Calu3 (cell line): Measurements from ENCODE around the gene KY. TPM values are rescaled to one million over a fixed set of nuclear protein-coding genes. Genes with fewer than 3 reads are reported as not detected.

Experiments
- BruUV-seq: library from RNA; stranded (reverse); fragments of 400-500 nt; replicated peaks from 2 replicates; lab custom pipeline; 2021; lab: Mats Ljungman, UMichigan
- CTCF ChIA-PET: fragments of 300-600 bp; sonication (Branson Sonifier 250); formaldehyde crosslinking; loops from one replicate; lab custom pipeline; 2022; ENCODE audit warnings: antibody characterized with exemption; lab: Charles Lee
- DNase-seq: peaks from one replicate; pipeline ENCODE4 v3.0.0; 2022
- H3K27ac Mint-ChIP-seq: one replicate; pipeline ENCODE4 v1.8.0; 2022; ENCODE audit warnings: mixed read lengths; ENCODE audit not compliant: unreplicated experiment
- H3K27me3 Mint-ChIP-seq: one replicate; pipeline ENCODE4 v1.8.0; 2022; ENCODE audit warnings: mixed read lengths; ENCODE audit not compliant: unreplicated experiment
- H3K36me3 Mint-ChIP-seq: one replicate; pipeline ENCODE4 v1.8.0; 2022; ENCODE audit warnings: mild to moderate bottlenecking, moderate library complexity, mixed read lengths; ENCODE audit not compliant: insufficient read depth, unreplicated experiment
- H3K4me1 Mint-ChIP-seq: one replicate; pipeline ENCODE4 v1.8.0; 2022; ENCODE audit warnings: mild to moderate bottlenecking, low read depth, mixed read lengths; ENCODE audit not compliant: unreplicated experiment
- H3K4me3 Mint-ChIP-seq: one replicate; pipeline ENCODE4 v1.8.0; 2022; ENCODE audit warnings: mild to moderate bottlenecking, low read depth, moderate library complexity, mixed read lengths; ENCODE audit not compliant: unreplicated experiment
- H3K9me3 Mint-ChIP-seq: one replicate; pipeline ENCODE4 v1.8.0; 2022; ENCODE audit warnings: low read depth, mixed read lengths; ENCODE audit not compliant: unreplicated experiment
- intact Hi-C: fragments of 100-400 bp; cut with micrococcal nuclease; formaldehyde crosslinking; loops from one replicate; pipeline ENCODE4 v1.10.0; 2022; ENCODE audit not compliant: unreplicated experiment
- total RNA-seq: library from RNA; stranded (reverse); gene quantifications from 2 replicates; pipeline ENCODE4 v1.2.3, GENCODE V29; 2022
- TF ChIP-seq, protein P1 (sequence below): fragments of 200-600 bp; IDR thresholded peaks from one replicate; pipeline ENCODE4 v1.8.0; 2022; ENCODE audit warnings: antibody characterized with exemption; ENCODE audit not compliant: unreplicated experiment

Gene KY
- total RNA-seq, 1 experiment from 2014 or later: not detected

DNA sequence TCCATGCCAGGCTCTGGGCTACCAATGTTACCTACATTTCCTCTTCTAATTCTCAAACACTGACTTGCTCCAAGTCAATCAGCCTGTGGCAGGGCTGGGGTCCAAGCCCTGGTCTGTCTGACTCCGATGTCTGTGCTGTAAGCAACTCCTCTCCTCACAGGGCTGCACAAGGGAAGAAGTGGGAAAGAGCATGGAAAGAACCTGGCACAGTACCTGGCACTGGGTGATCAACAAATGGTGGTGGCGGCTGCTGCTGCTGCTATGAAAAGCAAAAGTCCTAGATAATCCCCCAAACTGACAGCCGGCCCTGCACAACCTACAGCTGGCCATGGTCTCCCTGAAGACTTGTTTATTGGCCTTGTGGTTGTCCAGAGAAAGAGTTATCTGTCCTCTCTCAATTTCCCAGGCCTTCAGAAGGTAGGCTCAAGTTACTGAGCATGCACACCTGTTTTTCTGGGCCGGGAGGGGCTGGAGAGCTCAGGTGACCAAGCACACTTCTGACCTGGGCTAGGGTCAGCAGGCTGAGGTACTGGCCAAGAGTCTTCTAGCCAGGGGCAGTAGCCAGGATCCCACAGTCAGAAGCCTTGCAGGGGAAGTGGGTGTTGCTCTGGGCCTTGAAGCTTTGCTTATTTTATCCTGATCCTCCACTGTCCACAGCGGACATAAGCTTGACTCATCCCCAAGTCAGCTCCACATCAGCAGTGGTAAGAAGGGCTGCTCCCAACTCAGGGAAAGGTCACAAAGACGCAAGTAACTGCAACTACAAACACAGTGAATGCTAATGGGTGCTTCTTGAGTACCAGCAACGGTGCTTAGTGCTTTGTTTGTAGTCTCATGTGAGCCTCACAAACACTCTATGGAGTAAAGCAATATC, 35.3 kb upstream of the KY start:
- intact Hi-C loops: no loop called here
- no peak overlapping the region for H3K4me3 Mint-ChIP-seq
- H3K4me1 Mint-ChIP-seq: no peaks in the 10 kb centered on the region
- no peak overlapping the region for H3K27ac Mint-ChIP-seq
- H3K27me3 Mint-ChIP-seq: peaks cover 88% of the 10 kb centered on the region
- H3K9me3 Mint-ChIP-seq: no peaks in the 10 kb centered on the region
- no peaks in the 10 kb centered on the region for H3K36me3 Mint-ChIP-seq
- CTCF ChIA-PET: no interaction called here
- BruUV-seq: no TSS peak
- no peak for DNase-seq
- TF ChIP-seq, protein P1, sequence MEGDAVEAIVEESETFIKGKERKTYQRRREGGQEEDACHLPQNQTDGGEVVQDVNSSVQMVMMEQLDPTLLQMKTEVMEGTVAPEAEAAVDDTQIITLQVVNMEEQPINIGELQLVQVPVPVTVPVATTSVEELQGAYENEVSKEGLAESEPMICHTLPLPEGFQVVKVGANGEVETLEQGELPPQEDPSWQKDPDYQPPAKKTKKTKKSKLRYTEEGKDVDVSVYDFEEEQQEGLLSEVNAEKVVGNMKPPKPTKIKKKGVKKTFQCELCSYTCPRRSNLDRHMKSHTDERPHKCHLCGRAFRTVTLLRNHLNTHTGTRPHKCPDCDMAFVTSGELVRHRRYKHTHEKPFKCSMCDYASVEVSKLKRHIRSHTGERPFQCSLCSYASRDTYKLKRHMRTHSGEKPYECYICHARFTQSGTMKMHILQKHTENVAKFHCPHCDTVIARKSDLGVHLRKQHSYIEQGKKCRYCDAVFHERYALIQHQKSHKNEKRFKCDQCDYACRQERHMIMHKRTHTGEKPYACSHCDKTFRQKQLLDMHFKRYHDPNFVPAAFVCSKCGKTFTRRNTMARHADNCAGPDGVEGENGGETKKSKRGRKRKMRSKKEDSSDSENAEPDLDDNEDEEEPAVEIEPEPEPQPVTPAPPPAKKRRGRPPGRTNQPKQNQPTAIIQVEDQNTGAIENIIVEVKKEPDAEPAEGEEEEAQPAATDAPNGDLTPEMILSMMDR: no peak

DNA sequence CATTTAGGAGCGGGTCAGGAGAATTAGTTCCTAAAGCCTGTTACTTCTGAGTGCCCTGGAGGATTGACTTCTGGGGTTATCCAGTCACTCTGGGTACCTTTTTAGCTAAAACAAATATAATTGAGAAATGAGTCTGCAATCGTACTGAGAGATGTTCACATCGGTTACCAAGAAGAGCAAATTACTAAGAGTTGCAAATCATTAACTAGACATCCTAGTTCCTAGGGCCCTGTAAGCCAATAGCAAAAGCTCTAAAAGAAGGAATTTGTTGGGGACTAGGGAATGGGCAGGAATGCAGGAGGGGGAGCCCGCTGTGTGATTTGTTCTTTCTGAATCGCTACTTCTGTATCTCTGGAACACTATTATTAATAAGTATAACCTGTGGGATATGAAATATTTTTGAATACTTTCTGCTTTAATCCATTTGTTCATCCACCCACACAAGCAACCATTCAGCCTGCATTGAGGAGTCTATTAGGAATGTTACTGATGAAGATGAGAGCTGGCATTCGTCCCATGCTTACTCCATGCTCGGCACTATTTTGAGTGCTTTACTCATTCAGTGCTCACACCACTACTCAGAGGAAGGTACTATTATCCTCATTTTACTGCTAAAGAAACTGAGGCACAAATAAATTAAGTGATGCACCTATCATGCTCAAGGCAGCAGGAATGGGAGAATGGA, 31.5 kb upstream of the KY start:
- no peak for DNase-seq
- intact Hi-C loops: no loop called here
- H3K27me3 Mint-ChIP-seq: peaks cover 96% of the 10 kb centered on the region
- no peak overlapping the region for H3K4me3 Mint-ChIP-seq
- no peaks in the 10 kb centered on the region for H3K36me3 Mint-ChIP-seq
- CTCF ChIA-PET: interaction anchor here (0.9 kb wide), 1 partner anchor 9 kb away, joined by 3 read pairs; no protein-coding TSS in a partner anchor
- no peaks in the 10 kb centered on the region for H3K4me1 Mint-ChIP-seq
- TF ChIP-seq, protein P1: no peak
- no TSS peak for BruUV-seq
- no peak overlapping the region for H3K27ac Mint-ChIP-seq
- H3K9me3 Mint-ChIP-seq: no peaks in the 10 kb centered on the region

DNA sequence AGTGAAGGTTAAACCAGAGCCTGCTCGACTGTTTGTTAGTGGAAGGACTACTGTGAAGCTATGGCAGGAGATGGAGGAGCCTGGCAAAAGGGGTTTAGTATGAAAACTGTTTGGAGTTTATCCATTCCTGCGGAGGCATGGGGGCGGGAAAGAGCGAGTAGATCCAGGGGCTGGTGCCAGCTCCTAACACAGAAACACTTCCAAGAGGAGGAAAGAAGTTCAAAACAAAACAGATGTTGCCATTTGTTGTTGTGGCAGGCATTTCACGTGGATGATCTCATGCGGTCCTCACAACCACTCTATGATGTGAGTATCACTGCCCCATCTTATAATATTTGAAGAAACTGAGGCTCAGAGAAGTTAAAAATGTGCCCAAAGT, 30.7 kb upstream of the KY start:
- no peak for DNase-seq
- no peaks in the 10 kb centered on the region for H3K4me1 Mint-ChIP-seq
- intact Hi-C loops: no loop called here
- H3K27ac Mint-ChIP-seq: no peak overlapping the region
- CTCF ChIA-PET: no interaction called here
- TF ChIP-seq, protein P1: no peak
- H3K36me3 Mint-ChIP-seq: no peaks in the 10 kb centered on the region
- peaks cover 96% of the 10 kb centered on the region for H3K27me3 Mint-ChIP-seq
- no peak overlapping the region for H3K4me3 Mint-ChIP-seq
- BruUV-seq: no TSS peak
- peaks cover 2% of the 10 kb centered on the region for H3K9me3 Mint-ChIP-seq

DNA sequence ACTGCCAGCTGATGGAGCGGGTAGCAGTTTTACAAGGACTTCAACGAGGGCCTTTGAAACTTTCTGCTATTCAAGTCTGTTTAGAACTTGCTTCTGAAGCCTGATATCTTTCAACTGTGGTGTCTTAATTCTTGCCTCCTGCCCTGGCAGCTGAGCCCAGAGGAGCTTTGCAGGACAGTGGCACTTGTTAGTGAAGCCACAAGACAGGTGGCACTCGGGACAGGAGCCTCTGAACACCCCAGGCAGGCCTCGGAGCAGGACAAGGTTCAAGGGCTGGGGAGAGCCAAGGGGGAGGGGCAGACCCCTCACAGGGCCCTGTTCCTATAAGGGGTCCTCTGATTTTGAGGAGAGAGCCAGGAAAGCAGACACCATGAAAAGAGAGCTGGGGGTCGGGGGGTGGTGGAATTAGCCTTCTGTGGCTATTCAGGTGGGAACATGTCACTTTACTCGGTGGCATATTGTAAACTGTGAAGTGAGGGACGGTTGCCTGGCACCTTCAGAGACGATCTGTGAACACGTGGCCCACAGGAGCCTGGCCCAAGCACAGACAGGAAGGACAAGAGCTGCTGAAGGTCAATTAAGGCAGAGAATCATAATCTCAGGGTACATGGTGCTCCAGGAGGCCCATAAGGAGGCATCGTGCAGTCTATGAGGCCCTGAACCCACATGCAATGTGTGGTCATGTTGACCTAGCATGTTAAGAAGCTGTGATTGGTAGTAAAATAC, 30.1 kb upstream of the KY start:
- TF ChIP-seq, protein P1: no peak
- Mint-ChIP-seq H3K36me3 (no peaks in the 10 kb centered on the region), H3K4me3 (no peak overlapping the region), H3K27ac (no peak overlapping the region), H3K9me3 (peaks cover 6% of the 10 kb centered on the region), H3K27me3 (peaks cover 90% of the 10 kb centered on the region), H3K4me1 (no peaks in the 10 kb centered on the region)
- no TSS peak for BruUV-seq
- CTCF ChIA-PET: interaction anchor here (0.6 to 1.3 kb wide), 2 partner anchors 12 to 786 kb away, joined by 3 to 4 read pairs; no protein-coding TSS in a partner anchor
- intact Hi-C loops: no loop called here
- DNase-seq: no peak
